BJ (cell line): ENCODE data around the gene ZNF318. TPM values are rescaled to one million over a fixed set of nuclear protein-coding genes. Genes with fewer than 3 reads are reported as not detected.
"Not testable (repeated sequence)": the region's sequence is repeated elsewhere in the genome, so short reads cannot be mapped to it uniquely, and the experiment has no call there.

Experiments
- CTCF ChIA-PET: fragments of 350-600 bp; formaldehyde crosslinking; extraction: SDS; loops from one replicate; lab custom pipeline; 2021; ENCODE audit warnings: antibody characterized with exemption, inconsistent platforms; lab: Yijun Ruan, JAX
- POLR2A ChIA-PET: fragments of 300-600 bp; sonication (Branson Sonifier 250); formaldehyde crosslinking; extraction: SDS; loops from one replicate; lab custom pipeline; 2021; ENCODE audit warnings: antibody characterized with exemption; lab: Charles Lee
- DNase-seq: peaks from one replicate; pipeline ENCODE4 v3.0.0-alpha.2; 2011; ENCODE audit warnings: low read depth
- H3K27me3 ChIP-seq: 2 replicates; pipeline ENCODE4 v1.6.0; 2011; ENCODE audit warnings: low read length; ENCODE audit not compliant: control insufficient read depth, insufficient read depth
- H3K36me3 ChIP-seq: 2 replicates; pipeline ENCODE4 v1.5.1; 2011; ENCODE audit warnings: low read length; ENCODE audit not compliant: control insufficient read depth, insufficient read depth
- H3K4me3 ChIP-seq: 2 replicates; pipeline ENCODE4 v1.5.1; 2011; ENCODE audit warnings: low read depth, mild to moderate bottlenecking, control low read depth, low read length
- polyA plus RNA-seq: library from polyadenylated mRNA; depleted of rRNA; stranded (reverse); fragments of >200 nt; gene quantifications from 2 replicates; pipeline ENCODE4 v1.2.3, GENCODE V29; 2011
- TF ChIP-seq, protein P1 (sequence below): IDR thresholded peaks from 2 replicates; pipeline ENCODE4 v1.5.1; 2011; ENCODE audit warnings: low read depth, mild to moderate bottlenecking, control low read depth, inconsistent platforms, low read length, moderate library complexity; ENCODE audit not compliant: insufficient read depth

The ZNF318 gene
- polyA plus RNA-seq, 1 experiment: 11.5 TPM

DNA sequence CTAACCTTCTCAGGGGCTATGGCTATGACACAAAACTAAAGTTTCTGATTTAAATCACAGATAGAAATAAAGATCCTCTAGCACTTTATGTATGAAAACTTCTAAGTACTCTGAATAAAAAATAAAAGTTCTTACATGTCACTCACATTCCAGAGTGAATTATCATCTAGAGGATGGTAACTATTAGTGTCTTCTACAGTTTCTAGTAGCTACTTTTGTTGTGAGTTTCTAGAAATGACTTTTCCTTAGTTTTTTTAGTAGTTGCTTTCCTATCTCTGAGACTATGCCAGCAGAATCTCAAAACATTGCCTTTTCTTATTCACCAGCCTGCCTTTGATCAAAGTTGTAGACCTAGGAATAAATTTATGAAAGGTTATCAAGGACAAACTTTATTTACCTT is 10.1 kb downstream of the ZNF318 start:
- peaks cover 19% of the 10 kb centered on the region for H3K36me3 ChIP-seq
- TF ChIP-seq, protein P1, sequence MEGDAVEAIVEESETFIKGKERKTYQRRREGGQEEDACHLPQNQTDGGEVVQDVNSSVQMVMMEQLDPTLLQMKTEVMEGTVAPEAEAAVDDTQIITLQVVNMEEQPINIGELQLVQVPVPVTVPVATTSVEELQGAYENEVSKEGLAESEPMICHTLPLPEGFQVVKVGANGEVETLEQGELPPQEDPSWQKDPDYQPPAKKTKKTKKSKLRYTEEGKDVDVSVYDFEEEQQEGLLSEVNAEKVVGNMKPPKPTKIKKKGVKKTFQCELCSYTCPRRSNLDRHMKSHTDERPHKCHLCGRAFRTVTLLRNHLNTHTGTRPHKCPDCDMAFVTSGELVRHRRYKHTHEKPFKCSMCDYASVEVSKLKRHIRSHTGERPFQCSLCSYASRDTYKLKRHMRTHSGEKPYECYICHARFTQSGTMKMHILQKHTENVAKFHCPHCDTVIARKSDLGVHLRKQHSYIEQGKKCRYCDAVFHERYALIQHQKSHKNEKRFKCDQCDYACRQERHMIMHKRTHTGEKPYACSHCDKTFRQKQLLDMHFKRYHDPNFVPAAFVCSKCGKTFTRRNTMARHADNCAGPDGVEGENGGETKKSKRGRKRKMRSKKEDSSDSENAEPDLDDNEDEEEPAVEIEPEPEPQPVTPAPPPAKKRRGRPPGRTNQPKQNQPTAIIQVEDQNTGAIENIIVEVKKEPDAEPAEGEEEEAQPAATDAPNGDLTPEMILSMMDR: no peak
- H3K4me3 ChIP-seq: no peak overlapping the region
- POLR2A ChIA-PET: interaction anchor here (0.8 kb wide), 1 partner anchor 158 kb away, joined by 3 read pairs; the partner anchor contains the start of genes POLR1C and YIPF3
- H3K27me3 ChIP-seq: no peaks in the 10 kb centered on the region
- CTCF ChIA-PET: no interaction called here
- no peak for DNase-seq

DNA sequence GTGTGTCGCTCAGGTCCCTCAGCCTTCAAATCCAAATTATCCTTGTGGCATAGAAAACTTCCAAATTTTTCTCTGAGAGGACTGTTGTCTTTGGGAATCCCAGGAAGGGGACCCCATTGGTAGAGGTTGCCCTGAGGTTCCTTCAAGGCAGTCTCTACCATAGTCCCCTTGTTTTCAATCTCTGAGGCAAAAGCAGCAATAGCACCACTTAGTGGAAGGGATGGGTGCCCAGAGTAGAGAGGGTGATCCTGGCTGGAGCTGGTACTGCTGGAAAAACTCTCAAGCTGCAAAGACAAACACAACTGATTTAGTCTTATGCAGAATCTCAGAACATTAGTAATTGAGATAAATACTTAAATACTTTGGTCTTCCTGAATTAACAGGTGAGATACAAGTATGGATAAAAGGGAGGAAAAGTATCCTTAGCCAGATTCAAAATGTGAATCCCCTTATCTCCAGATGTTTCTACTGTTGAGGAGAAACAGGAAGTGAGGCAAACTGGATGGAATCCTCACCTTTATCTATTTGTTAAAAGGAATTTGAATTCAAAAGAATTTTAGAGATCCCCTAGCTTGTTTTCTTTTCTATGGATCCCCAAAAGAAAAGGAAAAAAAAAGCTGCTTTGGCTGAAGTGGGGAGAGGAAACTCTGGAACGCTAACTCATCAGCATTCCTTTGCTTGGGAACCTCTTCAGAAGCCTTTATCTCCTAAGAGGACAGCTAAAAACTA is 13.4 kb downstream of the ZNF318 start:
- Histone ChIP-seq H3K4me3 (no peak overlapping the region), H3K36me3 (peaks cover 12% of the 10 kb centered on the region), H3K27me3 (no peaks in the 10 kb centered on the region)
- TF ChIP-seq, protein P1: peak; percentile 19; the same call in 1 of the 2 replicates
- DNase-seq: no peak
- POLR2A ChIA-PET: interaction anchor here (0.7 kb wide), 1 partner anchor 14 kb away, joined by 3 read pairs; no protein-coding TSS in a partner anchor
- CTCF ChIA-PET: interaction anchor here (0.6 to 1.1 kb wide), 6 partner anchors 21 to 154 kb away, joined by 3 to 5 read pairs (median 4); no protein-coding TSS in a partner anchor

DNA sequence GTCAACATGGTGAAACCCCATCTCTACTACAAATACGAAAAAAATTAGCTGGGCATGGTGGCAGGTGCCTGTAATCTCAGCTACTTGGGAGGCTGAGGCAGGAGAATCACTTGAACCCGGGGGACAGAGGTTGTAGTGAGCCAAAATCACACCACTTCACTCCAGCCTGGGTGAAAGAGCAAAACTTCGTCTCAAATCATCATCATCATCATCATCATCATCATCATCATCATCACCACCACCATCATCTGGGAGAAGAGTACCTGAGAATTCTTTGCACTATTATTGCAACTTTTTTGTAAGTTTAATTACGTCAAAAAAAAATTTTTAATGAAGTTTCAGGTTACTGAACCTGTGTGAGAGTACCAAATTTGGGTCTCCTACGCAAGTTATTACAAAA is 17.5 kb downstream of the ZNF318 start:
- H3K4me3 ChIP-seq, H3K27me3 ChIP-seq, DNase-seq, POLR2A ChIA-PET: not testable (repeated sequence)
- CTCF ChIA-PET: interaction anchor here (0.6 to 0.9 kb wide), 2 partner anchors 60 to 155 kb away, joined by 3 read pairs; no protein-coding TSS in a partner anchor
- peaks cover 14% of the 10 kb centered on the region for H3K36me3 ChIP-seq

DNA sequence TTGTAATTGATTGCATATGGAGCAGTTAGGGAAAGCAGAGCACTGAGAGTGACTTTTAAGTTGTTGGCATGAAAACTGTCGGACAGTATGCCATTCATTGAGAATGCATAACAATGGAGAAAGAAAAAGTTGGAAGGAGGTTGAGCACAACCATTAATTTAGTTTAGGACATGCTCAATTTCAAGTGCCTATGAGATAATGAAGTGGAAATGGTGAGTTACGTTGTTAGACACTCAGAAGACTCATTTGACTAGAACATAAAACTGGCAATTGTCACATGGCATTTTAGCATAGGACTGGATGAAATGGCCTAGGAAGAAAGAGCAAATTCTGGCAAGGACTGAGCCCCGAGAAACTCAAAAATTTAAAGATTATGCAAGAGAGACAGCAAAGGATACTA is 22.0 kb downstream of the ZNF318 start:
- DNase-seq: no peak
- TF ChIP-seq, protein P1: no peak
- CTCF ChIA-PET: no interaction called here
- H3K36me3 ChIP-seq: peaks cover 8% of the 10 kb centered on the region
- POLR2A ChIA-PET: no interaction called here
- H3K4me3 ChIP-seq: no peak overlapping the region
- H3K27me3 ChIP-seq: no peaks in the 10 kb centered on the region

DNA sequence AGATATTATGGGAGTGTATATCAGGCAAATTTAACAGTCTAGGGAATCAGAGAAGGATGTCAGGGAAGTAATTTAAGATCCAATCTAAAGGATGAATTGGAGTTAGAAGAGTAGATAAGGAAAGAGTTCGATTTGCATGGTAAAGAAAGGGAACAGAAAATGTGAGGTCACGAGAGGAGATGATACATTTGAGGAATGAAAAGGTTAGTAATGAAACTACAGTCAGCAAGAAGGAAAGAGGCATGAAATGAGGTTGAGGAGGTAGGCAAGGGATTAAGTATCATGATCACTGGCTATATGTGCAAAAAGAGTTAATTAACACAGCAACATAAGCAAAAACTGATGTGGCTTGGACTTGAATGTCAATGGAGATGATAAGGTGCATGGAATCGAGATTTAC is 22.4 kb downstream of the ZNF318 start:
- Histone ChIP-seq H3K4me3 (no peak overlapping the region), H3K27me3 (no peaks in the 10 kb centered on the region), H3K36me3 (peaks cover 8% of the 10 kb centered on the region)
- ChIA-PET POLR2A (interaction anchor here (0.6 kb wide), 1 partner anchor 13 kb away, joined by 7 read pairs; no protein-coding TSS in a partner anchor), CTCF (no interaction called here)
- TF ChIP-seq, protein P1: no peak
- DNase-seq: no peak

DNA sequence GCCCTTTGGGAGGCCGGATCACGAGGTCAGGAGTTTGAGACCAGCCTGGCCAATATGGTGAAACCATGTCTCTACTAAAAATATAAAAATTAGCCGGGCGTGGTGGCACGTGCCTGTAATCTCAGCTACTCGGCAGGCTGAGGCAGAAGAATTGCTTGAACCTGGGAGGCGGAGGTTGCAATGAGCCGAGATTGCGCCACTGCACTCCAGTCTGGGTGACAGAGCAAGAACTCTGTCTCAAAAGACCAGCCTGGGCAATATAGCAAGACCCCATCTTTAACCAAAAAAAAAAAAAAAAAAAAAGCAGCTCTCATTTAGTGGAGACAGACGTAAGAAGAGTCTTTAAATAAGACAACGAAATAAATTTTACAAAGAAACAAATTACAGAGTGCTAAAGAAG is 23.2 kb downstream of the ZNF318 start:
- POLR2A ChIA-PET: interaction anchor here (0.6 kb wide), 1 partner anchor 14 kb away, joined by 7 read pairs; no protein-coding TSS in a partner anchor
- CTCF ChIA-PET: interaction anchor here (3.0 kb wide), 1 partner anchor 11 kb away, joined by 13 read pairs; no protein-coding TSS in a partner anchor
- DNase-seq, H3K36me3 ChIP-seq, H3K27me3 ChIP-seq, H3K4me3 ChIP-seq: not testable (repeated sequence)
